Endodermal cell (in vitro differentiated cells): ENCODE results near the gene RAC3. TPM values are rescaled to one million over a fixed set of nuclear protein-coding genes. Genes with fewer than 3 reads are reported as not detected.
A peak's percentile ranks its signal among the peaks of the same experiment; 100 is the strongest.

ENCODE experiments used
- DNase-seq: peaks from one replicate; pipeline ENCODE4 v3.0.0-alpha.2; 2017
- H3K27ac ChIP-seq: 2 replicates; pipeline ENCODE4 v1.5.1; 2013; ENCODE audit warnings: mild to moderate bottlenecking, low read depth, low read length, moderate library complexity
- H3K27me3 ChIP-seq: 2 replicates; pipeline ENCODE4 v1.6.1; 2013; ENCODE audit warnings: mild to moderate bottlenecking, low read length, moderate library complexity; ENCODE audit not compliant: insufficient read depth, control insufficient read depth, poor library complexity, severe bottlenecking
- H3K36me3 ChIP-seq: 2 replicates; pipeline ENCODE4 v1.7.0; 2013; ENCODE audit warnings: mild to moderate bottlenecking, low read length, moderate library complexity; ENCODE audit not compliant: control insufficient read depth, insufficient read depth
- H3K4me1 ChIP-seq: one replicate; pipeline ENCODE4 v1.7.0; 2013; ENCODE audit warnings: low read length; ENCODE audit not compliant: control insufficient read depth, insufficient read depth
- H3K4me3 ChIP-seq: 2 replicates; pipeline ENCODE4 v1.5.1; 2013; ENCODE audit warnings: mild to moderate bottlenecking, low read length, moderate library complexity
- H3K9ac ChIP-seq: 2 replicates; pipeline ENCODE4 v1.6.1; 2013; ENCODE audit warnings: mild to moderate bottlenecking, low read length, moderate library complexity; ENCODE audit not compliant: poor library complexity, severe bottlenecking; ENCODE audit errors: extremely low read depth
- H3K9me3 ChIP-seq: 2 replicates; pipeline ENCODE4 v1.6.1; 2013; ENCODE audit warnings: mild to moderate bottlenecking, low read length, moderate library complexity; ENCODE audit not compliant: control insufficient read depth
- H3K27ac Mint-ChIP-seq: 2 replicates; pipeline ENCODE4 v1.8.0; 2020; ENCODE audit warnings: mixed read lengths
- H3K27me3 Mint-ChIP-seq: 2 replicates; pipeline ENCODE4 v1.8.0; 2021; ENCODE audit warnings: mild to moderate bottlenecking, mixed read lengths; ENCODE audit not compliant: insufficient read depth
- H3K36me3 Mint-ChIP-seq: 2 replicates; pipeline ENCODE4 v1.8.0; 2020; ENCODE audit warnings: low read depth, mixed read lengths
- H3K4me1 Mint-ChIP-seq: 2 replicates; pipeline ENCODE4 v1.8.0; 2020; ENCODE audit warnings: mixed read lengths
- H3K4me3 Mint-ChIP-seq: 2 replicates; pipeline ENCODE4 v1.8.0; 2020; ENCODE audit warnings: mild to moderate bottlenecking, moderate library complexity, mixed read lengths
- H3K9me3 Mint-ChIP-seq: 2 replicates; pipeline ENCODE4 v1.8.0; 2020; ENCODE audit warnings: mild to moderate bottlenecking, mixed read lengths
- WGBS, 2 experiments: methylation state at CpG; one replicate each; pipeline versions ENCODE4 v1.1.5 to v1.1.7; 2013; ENCODE audit warnings: missing lambda C conversion rate in 2 of 2, mixed read lengths in 1 of 2; ENCODE audit not compliant: insufficient coverage in 1 of 2, insufficient read length in 1 of 2; 5-methylcytosine and 5-hydroxymethylcytosine counted together
- total RNA-seq, 2 donors: library from RNA; stranded (reverse); fragmentation: NEBNext Ultra II Directional in 1 of 2; extraction: Animal tissue kit (Norgen Biotek cat#: 25700) in 1 of 2; gene quantifications; 2 replicates in 1 of 2; 3 replicates in 1 of 2; pipeline ENCODE4 v1.2.1, GENCODE V29; 2021
- TF ChIP-seq, protein P1 (sequence below): fragments of 200-600 bp; sonication (generic); conservative IDR thresholded peaks from 2 replicates; pipeline ENCODE4 v1.5.0; 2021; ENCODE audit warnings: antibody characterized with exemption, mild to moderate bottlenecking

Gene RAC3
- total RNA-seq, 2 donors from 2014 or later: 45.7 to 53.9 TPM

DNA sequence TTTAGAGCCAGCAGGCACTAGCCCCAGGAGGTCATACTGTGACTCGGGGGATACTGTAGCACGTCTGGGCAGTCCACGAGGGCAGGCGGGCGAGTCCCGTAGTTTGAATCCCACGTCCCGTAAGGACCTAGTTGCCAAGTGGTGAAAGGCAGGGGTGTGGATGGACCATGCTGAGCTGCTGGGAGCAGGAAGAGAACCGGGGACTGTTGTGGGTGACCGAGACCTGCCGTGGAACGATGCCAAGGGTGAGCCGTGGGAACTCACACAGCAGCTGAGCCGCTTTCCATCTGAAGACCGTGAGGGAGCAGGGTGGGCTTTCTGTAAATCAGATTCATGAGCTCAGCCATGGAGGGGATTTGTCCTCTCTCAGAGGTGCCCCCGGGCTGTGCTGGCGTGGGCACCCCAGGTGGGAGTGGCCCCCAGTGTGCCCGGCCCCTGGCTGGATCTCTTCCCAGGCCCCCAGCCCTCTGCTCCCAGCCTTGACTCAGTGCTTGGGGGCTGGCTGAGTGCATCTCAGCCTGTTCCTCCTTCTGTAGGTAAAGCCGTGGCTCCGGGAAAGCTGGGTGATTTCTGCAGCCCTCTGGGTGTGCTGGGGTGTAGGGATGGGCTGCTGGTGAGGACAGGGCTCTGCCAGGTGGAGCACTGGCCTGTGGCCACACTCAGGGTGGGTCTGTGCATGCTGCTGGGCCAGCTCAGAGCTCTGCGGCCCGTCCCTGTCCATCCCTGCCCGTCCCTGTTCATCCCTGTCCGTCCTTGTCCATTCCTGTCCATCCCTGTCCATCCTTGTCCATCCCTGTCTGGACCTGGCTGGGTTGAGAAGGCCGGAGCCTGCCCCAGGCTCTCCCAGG is 40.4 kb upstream of the RAC3 start:
- TF ChIP-seq, protein P1, sequence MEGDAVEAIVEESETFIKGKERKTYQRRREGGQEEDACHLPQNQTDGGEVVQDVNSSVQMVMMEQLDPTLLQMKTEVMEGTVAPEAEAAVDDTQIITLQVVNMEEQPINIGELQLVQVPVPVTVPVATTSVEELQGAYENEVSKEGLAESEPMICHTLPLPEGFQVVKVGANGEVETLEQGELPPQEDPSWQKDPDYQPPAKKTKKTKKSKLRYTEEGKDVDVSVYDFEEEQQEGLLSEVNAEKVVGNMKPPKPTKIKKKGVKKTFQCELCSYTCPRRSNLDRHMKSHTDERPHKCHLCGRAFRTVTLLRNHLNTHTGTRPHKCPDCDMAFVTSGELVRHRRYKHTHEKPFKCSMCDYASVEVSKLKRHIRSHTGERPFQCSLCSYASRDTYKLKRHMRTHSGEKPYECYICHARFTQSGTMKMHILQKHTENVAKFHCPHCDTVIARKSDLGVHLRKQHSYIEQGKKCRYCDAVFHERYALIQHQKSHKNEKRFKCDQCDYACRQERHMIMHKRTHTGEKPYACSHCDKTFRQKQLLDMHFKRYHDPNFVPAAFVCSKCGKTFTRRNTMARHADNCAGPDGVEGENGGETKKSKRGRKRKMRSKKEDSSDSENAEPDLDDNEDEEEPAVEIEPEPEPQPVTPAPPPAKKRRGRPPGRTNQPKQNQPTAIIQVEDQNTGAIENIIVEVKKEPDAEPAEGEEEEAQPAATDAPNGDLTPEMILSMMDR: no peak

GRCh38 chr17:81991684-81992305 is 39.7 kb upstream of the RAC3 start:
- Mint-ChIP-seq H3K27ac (no peak overlapping the region), H3K36me3 (peaks cover 22% of the 10 kb centered on the region), H3K4me3 (no peak overlapping the region), H3K27me3 (no peaks in the 10 kb centered on the region), H3K9me3 (no peaks in the 10 kb centered on the region), H3K4me1 (no peaks in the 10 kb centered on the region)
- Histone ChIP-seq H3K27ac (peak overlapping the region; percentile 96), H3K36me3 (peaks cover 3% of the 10 kb centered on the region), H3K4me1 (no peaks in the 10 kb centered on the region), H3K27me3 (no peaks in the 10 kb centered on the region), H3K9me3 (no peaks in the 10 kb centered on the region), H3K4me3 (no peak overlapping the region), H3K9ac (no peak overlapping the region)
- TF ChIP-seq, protein P1: no peak
- DNase-seq: peak; percentile 85
- 56 to 75% methylated on average over 13 to 31 of the region's 31 CpGs for WGBS, 2 experiments

More for the DNA sequence above, 40.4 kb upstream of the RAC3 start:
- 93 to 96% methylated on average over 19 to 25 of the region's 25 CpGs for WGBS, 2 experiments
- peaks cover 23% of the 10 kb centered on the region for H3K36me3 Mint-ChIP-seq
- H3K9me3 ChIP-seq: no peaks in the 10 kb centered on the region
- H3K27me3 Mint-ChIP-seq: no peaks in the 10 kb centered on the region
- no peaks in the 10 kb centered on the region for H3K27me3 ChIP-seq
- no peak overlapping the region for H3K9ac ChIP-seq
- H3K27ac ChIP-seq: peak overlapping the region; percentile 96
- no peak overlapping the region for H3K4me3 Mint-ChIP-seq
- H3K4me1 ChIP-seq: no peaks in the 10 kb centered on the region
- peaks cover 3% of the 10 kb centered on the region for H3K36me3 ChIP-seq
- DNase-seq: no peak
- H3K4me3 ChIP-seq: no peak overlapping the region
- H3K4me1 Mint-ChIP-seq: no peaks in the 10 kb centered on the region
- H3K27ac Mint-ChIP-seq: no peak overlapping the region
- no peaks in the 10 kb centered on the region for H3K9me3 Mint-ChIP-seq

- Mint-ChIP-seq H3K9me3 (no peaks in the 10 kb centered on the region), H3K27me3 (no peaks in the 10 kb centered on the region), H3K36me3 (peaks cover 21% of the 10 kb centered on the region), H3K4me1 (no peaks in the 10 kb centered on the region), H3K4me3 (no peak overlapping the region), H3K27ac (peak overlapping the region; percentile 61)
- Histone ChIP-seq H3K27ac (peak overlapping the region; percentile 96), H3K9me3 (no peaks in the 10 kb centered on the region), H3K4me3 (no peak overlapping the region), H3K27me3 (no peaks in the 10 kb centered on the region), H3K36me3 (peaks cover 3% of the 10 kb centered on the region), H3K4me1 (no peaks in the 10 kb centered on the region), H3K9ac (no peak overlapping the region)
- WGBS, 2 experiments: 77 to 87% methylated on average over 21 to 31 of the region's 31 CpGs
- no peak for DNase-seq
- TF ChIP-seq, protein P1: no peak
Measured at GRCh38 chr17:81992306-81993102, 39.0 kb upstream of the RAC3 start.
